ENCODE measurements around the gene CACNA1C. TPM values are rescaled to one million over a fixed set of nuclear protein-coding genes. Genes with fewer than 3 reads are reported as not detected.

The CACNA1C gene
- total and polyA plus RNA-seq, 2 donors from 2014 or later: 1.6 to 17.4 TPM

GRCh38 chr12:2137711-2138110, 84.9 kb downstream of the CACNA1C start:
- Histone ChIP-seq H3K9ac (ENCODE audit: low read length in 3 of 3) (no peak overlapping the region), H3K4me1 (ENCODE audit: control insufficient read depth in 2 of 3, insufficient read depth in 2 of 3, low read depth in 1 of 3, low read length in 3 of 3) (peaks cover 0 to 2% (median 0%) of the 10 kb centered on the region in 3 donors), H3K4me3 (ENCODE audit: low read length in 3 of 3) (no peak overlapping the region), H3K9me3 (ENCODE audit: control insufficient read depth in 2 of 3, insufficient read depth in 1 of 3, low read length in 3 of 3) (no peaks in the 10 kb centered on the region), H3K27ac (ENCODE audit: low read depth in 2 of 2, low read length in 2 of 2) (no peak overlapping the region), H3K36me3 (ENCODE audit: control insufficient read depth in 2 of 3, insufficient read depth in 3 of 3, low read length in 3 of 3) (no peaks in the 10 kb centered on the region), H3K27me3 (ENCODE audit: control insufficient read depth, insufficient read depth, low read length) (no peaks in the 10 kb centered on the region)
- DNase-seq (no peak), FAIRE-seq (no peak)
- no peak for TF ChIP-seq CTCF (IDR thresholded peaks at IDR 0.05; ENCODE audit: borderline replicate concordance, extremely low read depth, insufficient read depth)
- intact Hi-C loops (cut with DNase I): no loop called here

- intact Hi-C loops (cut with DNase I): no loop called here
- H3K36me3 ChIP-seq (ENCODE audit: control insufficient read depth in 2 of 3, insufficient read depth in 3 of 3, low read length in 3 of 3): no peaks in the 10 kb centered on the region
- no peaks in the 10 kb centered on the region for H3K27me3 ChIP-seq (ENCODE audit: control insufficient read depth, insufficient read depth, low read length)
- no peak overlapping the region for H3K9ac ChIP-seq (ENCODE audit: low read length in 3 of 3)
- FAIRE-seq (no peak), DNase-seq (no peak)
- no peak overlapping the region for H3K4me3 ChIP-seq (ENCODE audit: low read length in 3 of 3)
- no peak overlapping the region for H3K27ac ChIP-seq (ENCODE audit: low read depth in 2 of 2, low read length in 2 of 2)
- peaks cover 0 to 2% (median 0%) of the 10 kb centered on the region in 3 donors for H3K4me1 ChIP-seq (ENCODE audit: control insufficient read depth in 2 of 3, insufficient read depth in 2 of 3, low read depth in 1 of 3, low read length in 3 of 3)
- TF ChIP-seq CTCF (IDR thresholded peaks at IDR 0.05; ENCODE audit: borderline replicate concordance, extremely low read depth, insufficient read depth): no peak
- H3K9me3 ChIP-seq (ENCODE audit: control insufficient read depth in 2 of 3, insufficient read depth in 1 of 3, low read length in 3 of 3): no peaks in the 10 kb centered on the region
Observed at GRCh38 chr12:2138294-2138693, 85.5 kb downstream of the CACNA1C start.

GRCh38 chr12:2138871-2139308, 86.1 kb downstream of the CACNA1C start:
- no peak for TF ChIP-seq CTCF (IDR thresholded peaks at IDR 0.05; ENCODE audit: borderline replicate concordance, extremely low read depth, insufficient read depth)
- Histone ChIP-seq H3K9ac (ENCODE audit: low read length in 3 of 3) (no peak overlapping the region), H3K9me3 (ENCODE audit: control insufficient read depth in 2 of 3, insufficient read depth in 1 of 3, low read length in 3 of 3) (no peaks in the 10 kb centered on the region), H3K36me3 (ENCODE audit: control insufficient read depth in 2 of 3, insufficient read depth in 3 of 3, low read length in 3 of 3) (no peaks in the 10 kb centered on the region), H3K27ac (ENCODE audit: low read depth in 2 of 2, low read length in 2 of 2) (no peak overlapping the region), H3K4me1 (ENCODE audit: control insufficient read depth in 2 of 3, insufficient read depth in 2 of 3, low read depth in 1 of 3, low read length in 3 of 3) (peaks cover 0 to 2% (median 0%) of the 10 kb centered on the region in 3 donors), H3K4me3 (ENCODE audit: low read length in 3 of 3) (no peak overlapping the region), H3K27me3 (ENCODE audit: control insufficient read depth, insufficient read depth, low read length) (no peaks in the 10 kb centered on the region)
- no peak for DNase-seq
- intact Hi-C loops (cut with DNase I): no loop called here
- FAIRE-seq: no peak

- H3K9me3 ChIP-seq (ENCODE audit: control insufficient read depth in 2 of 3, insufficient read depth in 1 of 3, low read length in 3 of 3): no peaks in the 10 kb centered on the region
- no peak overlapping the region for H3K4me3 ChIP-seq (ENCODE audit: low read length in 3 of 3)
- intact Hi-C loops (cut with DNase I): no loop called here
- peaks cover 0 to 2% (median 0%) of the 10 kb centered on the region in 3 donors for H3K4me1 ChIP-seq (ENCODE audit: control insufficient read depth in 2 of 3, insufficient read depth in 2 of 3, low read depth in 1 of 3, low read length in 3 of 3)
- FAIRE-seq: no peak
- no peak for DNase-seq
- H3K36me3 ChIP-seq (ENCODE audit: control insufficient read depth in 2 of 3, insufficient read depth in 3 of 3, low read length in 3 of 3): no peaks in the 10 kb centered on the region
- H3K9ac ChIP-seq (ENCODE audit: low read length in 3 of 3): no peak overlapping the region
- no peak overlapping the region for H3K27ac ChIP-seq (ENCODE audit: low read depth in 2 of 2, low read length in 2 of 2)
- no peaks in the 10 kb centered on the region for H3K27me3 ChIP-seq (ENCODE audit: control insufficient read depth, insufficient read depth, low read length)
- TF ChIP-seq CTCF (IDR thresholded peaks at IDR 0.05; ENCODE audit: borderline replicate concordance, extremely low read depth, insufficient read depth): no peak
Observed at GRCh38 chr12:2139651-2140050, 86.9 kb downstream of the CACNA1C start.
